Fibroblast of lung (primary cell): ENCODE results near the gene PRSS23. TPM values are rescaled to one million over a fixed set of nuclear protein-coding genes. Genes with fewer than 3 reads are reported as not detected.
A peak's percentile ranks its signal among the peaks of the same experiment; 100 is the strongest.
"Not testable (repeated sequence)": the region's sequence is repeated elsewhere in the genome, so short reads cannot be mapped to it uniquely, and the experiment has no call there.

ENCODE experiments used
- DNase-seq, 2 donors: peaks; one replicate each; pipeline versions ENCODE4 v3.0.0 to v3.0.0-alpha.2; 2010; ENCODE audit warnings: low read depth in 2 of 2
- H2AFZ ChIP-seq: 2 replicates; pipeline ENCODE4 v1.5.1; 2012; ENCODE audit warnings: low read length, control low read depth, inconsistent platforms
- H3K27ac ChIP-seq: 2 replicates; pipeline ENCODE4 v1.5.1; 2011; ENCODE audit warnings: low read length, control low read depth; ENCODE audit not compliant: insufficient read depth
- H3K27me3 ChIP-seq: 2 replicates; pipeline ENCODE4 v1.5.1; 2011; ENCODE audit warnings: mild to moderate bottlenecking, low read length; ENCODE audit not compliant: control insufficient read depth, insufficient read depth
- H3K36me3 ChIP-seq: 2 replicates; pipeline ENCODE4 v1.5.1; 2011; ENCODE audit warnings: low read length; ENCODE audit not compliant: control insufficient read depth, insufficient read depth
- H3K4me1 ChIP-seq: 2 replicates; pipeline ENCODE4 v1.5.1; 2011; ENCODE audit warnings: low read length; ENCODE audit not compliant: control insufficient read depth, insufficient read depth; ENCODE audit errors: extremely low read depth
- H3K4me2 ChIP-seq: 2 replicates; pipeline ENCODE4 v1.5.1; 2011; ENCODE audit warnings: low read length, control low read depth; ENCODE audit not compliant: insufficient read depth; ENCODE audit errors: extremely low read depth
- H3K4me3 ChIP-seq, 4 experiments: fragments of 200-600 bp in 1 of 4; sonication (generic) in 1 of 4; replicated peaks in 1 of 4; 2 replicates each; pipeline ENCODE4 v1.5.1; 2011 to 2016; ENCODE audit warnings: low read length in 4 of 4, low read depth in 3 of 4, mild to moderate bottlenecking in 3 of 4, control low read depth in 2 of 4, inconsistent platforms in 1 of 4, mixed read lengths in 1 of 4; ENCODE audit not compliant: insufficient read depth in 1 of 4; ENCODE audit errors: control extremely low read depth in 1 of 4
- H3K79me2 ChIP-seq: 2 replicates; pipeline ENCODE4 v1.5.1; 2012; ENCODE audit warnings: mild to moderate bottlenecking, low read length, inconsistent platforms; ENCODE audit not compliant: control insufficient read depth, insufficient read depth
- H3K9ac ChIP-seq: 2 replicates; pipeline ENCODE4 v1.5.1; 2011; ENCODE audit warnings: mild to moderate bottlenecking, low read length, control low read depth; ENCODE audit not compliant: insufficient read depth
- H3K9me3 ChIP-seq: 2 replicates; pipeline ENCODE4 v1.5.1; 2012; ENCODE audit warnings: low read depth, low read length; ENCODE audit not compliant: control insufficient read depth, insufficient read depth
- H4K20me1 ChIP-seq: 2 replicates; pipeline ENCODE4 v1.5.1; 2011; ENCODE audit warnings: low read length; ENCODE audit not compliant: control insufficient read depth, insufficient read depth; ENCODE audit errors: extremely low read depth
- EZH2 ChIP-seq: IDR thresholded peaks from 2 replicates; pipeline ENCODE4 v1.5.1; 2012; ENCODE audit warnings: low read length, control low read depth, mild to moderate bottlenecking; ENCODE audit errors: missing control alignments
- polyA plus RNA-seq, 2 donors: library from polyadenylated mRNA; depleted of rRNA in 1 of 2; stranded (reverse) in 1 of 2; unstranded in 1 of 2; fragments of >200 nt; gene quantifications; 2 replicates each; pipeline ENCODE4 v1.2.1, GENCODE V29; 2011 to 2012; ENCODE audit warnings: missing spikeins in 1 of 2
- total RNA-seq: library from RNA; depleted of rRNA; stranded (reverse); fragments of >200 nt; gene quantifications from 2 replicates; pipeline ENCODE4 v1.2.1, GENCODE V29; 2014
- TF ChIP-seq, protein P1 (sequence below), 2 donors: IDR thresholded peaks in 1 of 2; conservative IDR thresholded peaks in 1 of 2; 1 replicate in 1 of 2; 2 replicates in 1 of 2; pipeline ENCODE4 v1.5.1; 2011 to 2012; ENCODE audit warnings: low read length in 2 of 2, control low read depth in 1 of 2, inconsistent platforms in 1 of 2, low read depth in 1 of 2, mild to moderate bottlenecking in 1 of 2

The PRSS23 gene
- total and polyA plus RNA-seq, 2 donors (not counting 1 experiment from before 2014, with no cell fraction given), result 141 to 151 TPM

DNA sequence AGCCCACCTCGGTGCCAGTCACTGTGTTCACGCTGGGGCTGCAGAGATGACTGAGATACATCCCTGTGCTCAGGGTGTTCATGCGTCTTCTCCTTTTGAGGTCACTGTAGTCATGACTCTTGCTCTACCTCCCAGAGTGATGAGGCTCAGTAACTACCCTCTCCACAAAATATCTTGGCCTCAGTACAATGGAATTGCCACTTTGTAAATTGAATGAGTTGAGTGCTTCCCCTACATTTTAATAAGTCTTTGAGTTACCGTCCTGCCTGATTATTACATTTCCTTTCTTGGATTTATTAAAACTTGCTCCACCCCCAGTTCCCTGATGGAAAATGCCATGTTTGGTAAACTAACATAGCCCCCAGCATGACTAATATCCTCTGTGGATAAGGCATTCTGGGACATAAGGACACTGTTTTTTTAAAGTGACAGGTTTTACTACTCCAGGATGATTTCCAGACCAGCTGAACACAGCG lies 15.9 kb downstream of the PRSS23 start:
- Histone ChIP-seq H3K27ac (no peak overlapping the region), H3K79me2 (no peaks in the 10 kb centered on the region), H2AFZ (no peak overlapping the region), H3K4me2 (no peak overlapping the region), H3K27me3 (no peaks in the 10 kb centered on the region), H4K20me1 (no peaks in the 10 kb centered on the region), H3K4me3 (no peak overlapping the region), H3K9ac (no peak overlapping the region), H3K4me1 (peaks cover 22% of the 10 kb centered on the region), H3K9me3 (no peaks in the 10 kb centered on the region), H3K36me3 (no peaks in the 10 kb centered on the region)
- DNase-seq, result peak; percentile 62 to 65
- TF ChIP-seq, protein P1, sequence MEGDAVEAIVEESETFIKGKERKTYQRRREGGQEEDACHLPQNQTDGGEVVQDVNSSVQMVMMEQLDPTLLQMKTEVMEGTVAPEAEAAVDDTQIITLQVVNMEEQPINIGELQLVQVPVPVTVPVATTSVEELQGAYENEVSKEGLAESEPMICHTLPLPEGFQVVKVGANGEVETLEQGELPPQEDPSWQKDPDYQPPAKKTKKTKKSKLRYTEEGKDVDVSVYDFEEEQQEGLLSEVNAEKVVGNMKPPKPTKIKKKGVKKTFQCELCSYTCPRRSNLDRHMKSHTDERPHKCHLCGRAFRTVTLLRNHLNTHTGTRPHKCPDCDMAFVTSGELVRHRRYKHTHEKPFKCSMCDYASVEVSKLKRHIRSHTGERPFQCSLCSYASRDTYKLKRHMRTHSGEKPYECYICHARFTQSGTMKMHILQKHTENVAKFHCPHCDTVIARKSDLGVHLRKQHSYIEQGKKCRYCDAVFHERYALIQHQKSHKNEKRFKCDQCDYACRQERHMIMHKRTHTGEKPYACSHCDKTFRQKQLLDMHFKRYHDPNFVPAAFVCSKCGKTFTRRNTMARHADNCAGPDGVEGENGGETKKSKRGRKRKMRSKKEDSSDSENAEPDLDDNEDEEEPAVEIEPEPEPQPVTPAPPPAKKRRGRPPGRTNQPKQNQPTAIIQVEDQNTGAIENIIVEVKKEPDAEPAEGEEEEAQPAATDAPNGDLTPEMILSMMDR (conservative IDR thresholded peaks at IDR 0.05 in 1 of 2, IDR thresholded peaks at IDR 0.05 in 1 of 2; ENCODE audit: low read depth in 1 of 2, low read length in 2 of 2), result no peak
- no peak for TF ChIP-seq EZH2

DNA sequence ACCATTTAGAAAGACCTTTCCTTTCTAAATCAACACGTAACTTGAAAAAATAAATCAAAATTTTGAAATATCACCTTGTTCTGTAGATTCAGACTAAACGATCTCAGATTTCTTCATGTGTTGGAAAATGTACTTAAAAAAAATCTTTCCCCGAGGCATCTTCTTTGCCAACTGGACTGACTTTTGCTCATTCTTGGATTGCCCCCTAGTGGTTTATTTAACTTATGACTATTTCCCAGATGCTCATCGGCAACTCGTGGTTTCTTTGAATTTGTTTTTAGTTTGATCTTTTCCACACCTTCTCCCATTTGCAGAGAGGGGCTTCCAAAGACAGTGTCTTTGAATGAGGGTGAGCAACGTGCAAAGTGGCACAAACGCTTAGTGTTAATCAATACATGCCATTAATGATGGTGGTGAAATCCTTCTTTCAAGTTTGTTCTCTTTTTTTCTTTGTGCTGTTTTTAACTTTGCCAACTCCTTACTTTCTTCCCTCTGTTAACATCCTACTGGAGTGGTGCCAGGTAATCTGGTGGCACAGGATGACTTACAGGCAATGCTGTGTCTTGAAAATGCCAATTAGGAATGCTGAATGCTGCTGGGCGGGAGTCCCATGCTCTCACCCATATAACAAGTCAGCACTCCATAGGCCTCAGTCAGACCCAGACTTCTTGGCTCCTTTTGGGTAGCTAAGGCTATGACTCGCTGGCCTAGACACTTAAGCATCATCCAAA lies 18.3 kb downstream of the PRSS23 start:
- H3K27ac ChIP-seq, result no peak overlapping the region
- TF ChIP-seq, protein P1 (conservative IDR thresholded peaks at IDR 0.05 in 1 of 2, IDR thresholded peaks at IDR 0.05 in 1 of 2; ENCODE audit: low read depth in 1 of 2, low read length in 2 of 2), result peak; percentile 55 to 66
- no peak for TF ChIP-seq EZH2
- H2AFZ ChIP-seq, result peak overlapping the region; percentile 11
- H3K4me2 ChIP-seq, result peak overlapping the region; percentile 13
- H3K79me2 ChIP-seq, result no peaks in the 10 kb centered on the region
- no peak overlapping the region for H3K4me3 ChIP-seq
- H3K27me3 ChIP-seq, result no peaks in the 10 kb centered on the region
- no peak overlapping the region for H3K9ac ChIP-seq
- H3K9me3 ChIP-seq, result no peaks in the 10 kb centered on the region
- H3K36me3 ChIP-seq, result no peaks in the 10 kb centered on the region
- H4K20me1 ChIP-seq, result no peaks in the 10 kb centered on the region
- DNase-seq, result peak; percentile 73 to 88
- peaks cover 13% of the 10 kb centered on the region for H3K4me1 ChIP-seq

DNA sequence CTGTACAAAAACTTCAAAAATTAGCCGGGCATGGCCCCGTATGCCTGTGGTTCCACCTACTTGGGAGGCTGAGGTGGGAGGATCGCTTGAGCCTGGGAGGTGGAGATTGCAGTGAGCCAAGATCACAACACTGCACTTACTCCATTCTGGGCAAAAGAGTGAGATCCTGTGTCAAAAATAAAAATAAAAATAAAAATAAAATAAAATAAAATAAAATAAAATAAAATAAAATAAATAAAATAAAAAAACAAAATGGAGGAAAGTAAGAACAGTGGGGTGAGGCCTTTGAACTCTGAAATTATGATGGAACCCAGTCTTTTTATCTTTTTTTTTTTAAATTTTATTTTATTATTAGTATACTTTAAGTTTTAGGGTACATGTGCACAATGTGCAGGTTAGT lies 23.8 kb downstream of the PRSS23 start:
- H3K27me3 ChIP-seq, result not testable (repeated sequence)

DNA sequence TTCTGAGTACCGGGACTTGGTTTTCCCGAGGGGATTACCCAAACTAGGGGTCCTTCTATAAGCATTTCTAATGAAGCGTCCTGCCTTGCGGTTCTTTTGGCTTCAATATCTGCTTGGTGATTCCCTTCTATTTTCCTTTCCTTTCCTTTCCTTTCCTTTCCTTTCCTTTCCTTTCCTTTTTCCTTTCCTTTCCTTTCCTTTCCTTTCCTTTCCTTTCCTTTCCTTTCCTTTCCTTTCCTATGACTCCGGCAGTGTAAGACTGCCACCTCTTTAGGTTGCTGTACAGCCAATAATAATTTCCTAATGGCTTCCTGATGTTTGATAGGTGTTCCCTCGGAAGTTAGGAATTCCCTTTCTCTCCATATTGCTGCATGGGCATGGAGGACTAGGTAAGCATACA lies 34.0 kb downstream of the PRSS23 start:
- H2AFZ ChIP-seq, H3K36me3 ChIP-seq, H3K4me2 ChIP-seq, H3K9me3 ChIP-seq, H4K20me1 ChIP-seq, DNase-seq, H3K27me3 ChIP-seq, H3K9ac ChIP-seq, H3K79me2 ChIP-seq, H3K4me1 ChIP-seq, H3K4me3 ChIP-seq, H3K27ac ChIP-seq: not testable (repeated sequence)

More for the DNA sequence above, 23.8 kb downstream of the PRSS23 start:
- H3K9ac ChIP-seq, H3K9me3 ChIP-seq, H3K4me3 ChIP-seq, H3K4me1 ChIP-seq, H3K4me2 ChIP-seq, H3K79me2 ChIP-seq, H4K20me1 ChIP-seq, H3K27ac ChIP-seq, H2AFZ ChIP-seq, H3K36me3 ChIP-seq, DNase-seq: not testable (repeated sequence)

DNA sequence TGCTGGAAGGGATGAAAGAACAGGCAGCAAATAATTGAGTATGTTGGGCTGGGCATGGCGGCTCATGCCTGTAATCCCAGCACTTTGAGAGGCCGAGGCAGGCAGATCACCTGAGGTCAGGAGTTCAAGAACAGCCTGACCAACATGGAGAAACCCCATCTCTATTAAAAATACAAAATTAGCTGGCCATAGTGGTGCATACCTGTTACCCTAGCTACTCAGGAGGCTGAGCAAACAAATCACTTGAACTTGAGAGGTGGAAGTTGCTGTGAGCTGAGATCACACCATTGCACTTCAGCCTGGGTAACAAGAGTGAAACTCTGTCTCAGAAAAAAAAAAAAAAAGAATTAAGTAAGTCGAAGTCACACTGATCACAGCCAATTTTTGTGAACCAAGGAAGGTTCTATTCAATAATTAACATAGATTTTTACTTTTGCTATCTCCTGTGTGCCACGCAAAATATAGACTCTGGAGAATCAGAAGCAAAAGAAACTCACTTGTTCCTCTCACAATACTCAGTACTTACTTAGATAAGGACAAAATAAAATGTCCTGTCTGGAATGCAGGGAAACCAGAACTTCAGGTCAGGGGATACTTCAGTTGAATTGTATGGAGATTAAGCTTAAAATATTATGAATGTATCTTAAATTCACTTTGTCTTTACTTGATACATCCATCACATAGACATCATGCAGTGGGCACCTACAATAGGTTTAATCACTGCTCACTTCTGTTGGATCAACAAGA lies 44.6 kb downstream of the PRSS23 start:
- H3K79me2 ChIP-seq, H4K20me1 ChIP-seq, H3K36me3 ChIP-seq, H3K9me3 ChIP-seq, DNase-seq, H3K27ac ChIP-seq, H2AFZ ChIP-seq, H3K27me3 ChIP-seq, H3K4me1 ChIP-seq, H3K9ac ChIP-seq, H3K4me3 ChIP-seq, H3K4me2 ChIP-seq: not testable (repeated sequence)
